Stimulated activated naive B cell treated with anti-CD40 and anti-IgM and Interleukin-4, amounts not matched to agents 10 μg/mL and 1 μg/mL and 100 μg/mL, for 72 hours (primary cell): ENCODE measurements around the gene POMC.
A peak's percentile ranks its signal among the peaks of the same experiment; 100 is the strongest.
"Not testable (repeated sequence)": the region's sequence is repeated elsewhere in the genome, so short reads cannot be mapped to it uniquely, and the experiment has no call there.

Experiments
- ATAC-seq, 2 donors: fragments of 150-1000 bp; cut with Tn5 transposase; replicated peaks; 2 replicates each; pipeline ENCODE4 v1.10.0; 2021; ENCODE audit warnings: moderate library complexity in 1 of 2
- DNase-seq: peaks from one replicate; pipeline ENCODE4 v3.0.0; 2021
- H3K27ac Mint-ChIP-seq: one replicate; pipeline ENCODE4 v1.8.0; 2022; ENCODE audit warnings: mild to moderate bottlenecking, mixed read lengths
- H3K27me3 Mint-ChIP-seq, 2 donors: one replicate each; pipeline ENCODE4 v1.8.0; 2022; ENCODE audit warnings: mixed read lengths in 2 of 2
- H3K36me3 Mint-ChIP-seq, 2 donors: one replicate each; pipeline ENCODE4 v1.8.0; 2022; ENCODE audit warnings: mixed read lengths in 2 of 2, mild to moderate bottlenecking in 1 of 2
- H3K4me1 Mint-ChIP-seq, 2 donors: one replicate each; pipeline ENCODE4 v1.8.0; 2022; ENCODE audit warnings: mixed read lengths in 2 of 2, mild to moderate bottlenecking in 1 of 2
- H3K4me3 Mint-ChIP-seq, 2 donors: one replicate each; pipeline ENCODE4 v1.8.0; 2022; ENCODE audit warnings: mild to moderate bottlenecking in 2 of 2, mixed read lengths in 2 of 2, moderate library complexity in 1 of 2
- H3K9me3 Mint-ChIP-seq, 2 donors: one replicate each; pipeline ENCODE4 v1.8.0; 2022; ENCODE audit warnings: mixed read lengths in 2 of 2, mild to moderate bottlenecking in 1 of 2

Gene POMC

DNA sequence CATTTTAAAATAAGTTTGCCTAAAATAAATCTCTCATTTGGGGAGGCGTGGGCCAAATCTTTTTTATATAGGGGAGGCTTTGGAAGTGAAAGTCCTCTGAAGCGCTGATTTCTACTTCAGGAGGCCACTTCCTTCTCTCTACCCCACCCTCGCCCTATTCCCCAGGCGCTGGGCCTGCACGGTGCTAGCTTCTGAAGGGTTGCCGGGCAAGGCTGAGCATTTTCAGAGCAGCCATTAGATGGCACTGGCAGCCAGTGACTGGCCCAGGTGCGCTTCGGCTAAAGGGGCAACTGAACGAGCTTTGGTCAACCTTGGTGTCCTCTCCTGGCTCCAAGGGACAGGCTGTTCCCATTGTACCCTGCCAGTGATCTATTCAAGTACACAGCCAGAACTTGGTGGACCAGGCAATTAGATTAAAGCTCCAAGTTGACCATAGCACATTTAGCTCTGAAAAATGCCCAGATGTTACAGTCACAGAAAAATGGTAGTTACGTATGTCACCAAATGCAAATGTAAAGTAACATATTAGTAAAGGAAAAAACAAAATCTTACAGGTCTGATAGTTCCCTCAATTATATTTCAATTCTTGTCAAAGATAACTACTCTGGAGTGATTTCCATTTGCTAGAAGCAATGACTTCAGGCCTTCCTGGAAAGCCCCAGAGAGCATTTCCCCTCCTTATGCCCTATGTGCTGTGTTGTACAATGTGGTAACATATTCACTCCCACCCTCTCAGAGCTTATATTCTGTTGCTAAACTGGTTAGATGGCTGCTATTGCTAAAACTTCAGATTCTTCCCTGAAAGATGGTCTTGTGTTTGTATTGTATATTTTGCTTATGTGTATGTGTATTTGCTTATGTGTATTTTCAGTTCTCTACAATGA lies 2.1 kb downstream of the POMC start:
- Mint-ChIP-seq H3K27me3 (peaks cover 20 to 22% of the 10 kb centered on the region in 2 donors), H3K27ac (peak overlapping the region; percentile 80), H3K9me3 (no peaks in the 10 kb centered on the region), H3K36me3 (no peaks in the 10 kb centered on the region), H3K4me3 (peak overlapping the region; percentile 15), H3K4me1 (peaks cover 40 to 59% of the 10 kb centered on the region in 2 donors)
- ATAC-seq (peak; percentile 89 to 90), DNase-seq (peak; percentile 82)

GRCh38 chr2:25164561-25164960 lies 3.8 kb downstream of the POMC start:
- H3K36me3 Mint-ChIP-seq = peaks cover 5 to 8% of the 10 kb centered on the region in 2 donors
- no peak for ATAC-seq
- H3K4me3 Mint-ChIP-seq = no peak overlapping the region
- no peak for DNase-seq
- peaks cover 12 to 14% of the 10 kb centered on the region in 2 donors for H3K27me3 Mint-ChIP-seq
- peaks cover 43 to 65% of the 10 kb centered on the region in 2 donors for H3K4me1 Mint-ChIP-seq
- H3K9me3 Mint-ChIP-seq = no peaks in the 10 kb centered on the region
- H3K27ac Mint-ChIP-seq = no peak overlapping the region

DNA sequence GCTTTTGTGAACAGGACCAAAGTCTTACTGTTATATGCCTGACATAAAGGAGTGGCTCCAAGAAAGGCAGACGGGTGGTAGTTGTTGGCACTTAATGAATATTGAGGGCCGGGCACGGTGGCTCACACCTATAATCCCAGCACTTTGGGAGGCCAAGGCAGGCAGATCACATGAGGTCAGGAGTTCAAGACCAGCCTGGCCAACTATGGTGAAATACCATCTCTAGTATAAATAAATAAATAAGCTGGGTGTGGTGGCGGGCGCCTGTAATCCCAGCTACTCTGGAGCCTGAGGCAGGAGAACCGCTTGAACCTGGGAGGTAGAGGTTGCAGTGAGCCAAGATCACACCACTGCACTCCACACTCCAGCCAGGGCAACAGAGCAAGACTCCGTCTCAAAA lies 6.3 kb downstream of the POMC start:
- Mint-ChIP-seq H3K4me1 (peaks cover 34 to 56% of the 10 kb centered on the region in 2 donors), H3K4me3 (peak overlapping the region; percentile 36 to 84), H3K36me3 (peaks cover 10 to 12% of the 10 kb centered on the region in 2 donors)
- H3K27me3 Mint-ChIP-seq, ATAC-seq, H3K9me3 Mint-ChIP-seq, H3K27ac Mint-ChIP-seq, DNase-seq: not testable (repeated sequence)

- H3K4me1 Mint-ChIP-seq = peaks cover 29 to 48% of the 10 kb centered on the region in 2 donors
- DNase-seq = peak; percentile 73
- peaks cover 0 to 4% of the 10 kb centered on the region in 2 donors for H3K27me3 Mint-ChIP-seq
- peak overlapping the region; percentile 86 for H3K27ac Mint-ChIP-seq
- peak overlapping the region; percentile 76 to 84 for H3K4me3 Mint-ChIP-seq
- ATAC-seq = peak; percentile 63 to 74
- H3K36me3 Mint-ChIP-seq = peaks cover 10 to 12% of the 10 kb centered on the region in 2 donors
- H3K9me3 Mint-ChIP-seq = no peaks in the 10 kb centered on the region
Observed at GRCh38 chr2:25161055-25161781, 7.2 kb downstream of the POMC start.

DNA sequence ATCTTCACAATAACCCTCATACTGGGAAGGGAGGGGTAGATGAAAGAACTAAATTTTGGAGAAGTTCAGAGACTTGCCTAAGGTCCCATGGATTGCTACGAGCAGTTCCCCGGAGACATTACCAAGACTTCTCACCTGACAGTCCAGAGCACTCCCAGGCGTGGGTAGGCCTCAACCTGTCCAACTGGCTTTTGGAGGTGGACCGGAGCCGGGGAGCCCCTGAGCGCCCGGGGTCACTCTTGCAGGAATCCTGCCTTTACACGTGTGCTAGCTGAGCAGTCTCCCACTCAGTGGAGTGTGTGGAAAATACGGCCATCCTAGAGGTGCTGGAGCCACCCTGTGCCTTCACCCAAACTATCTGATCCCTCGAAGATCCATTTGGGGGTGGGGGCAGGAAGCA lies 8.0 kb downstream of the POMC start:
- H3K4me1 Mint-ChIP-seq = peaks cover 20 to 39% of the 10 kb centered on the region in 2 donors
- ATAC-seq = no peak
- DNase-seq = no peak
- peak overlapping the region; percentile 80 for H3K27ac Mint-ChIP-seq
- H3K9me3 Mint-ChIP-seq = no peaks in the 10 kb centered on the region
- peaks cover 10 to 12% of the 10 kb centered on the region in 2 donors for H3K36me3 Mint-ChIP-seq
- H3K27me3 Mint-ChIP-seq = peaks cover 0 to 4% of the 10 kb centered on the region in 2 donors
- peak overlapping the region; percentile 76 to 84 for H3K4me3 Mint-ChIP-seq

DNA sequence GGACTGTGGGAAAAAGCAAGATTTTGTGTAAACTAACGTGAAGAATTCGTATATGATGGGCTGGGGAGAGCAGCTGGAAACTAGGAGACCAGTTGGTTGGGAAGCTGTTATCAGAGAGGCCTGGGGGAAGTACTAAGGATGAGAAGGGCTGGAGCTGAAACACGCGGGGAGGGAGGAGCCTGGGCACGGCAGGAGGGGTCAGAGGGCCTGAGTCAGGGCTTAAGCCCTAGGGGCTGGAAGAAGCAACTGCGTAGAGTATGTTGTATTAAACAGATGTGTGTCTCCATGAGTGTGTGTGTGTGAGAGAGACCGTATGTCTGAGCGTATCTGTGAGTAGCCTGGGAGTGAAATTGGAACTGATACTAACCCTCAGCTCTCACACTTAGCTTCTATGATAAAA lies 8.4 kb downstream of the POMC start:
- H3K9me3 Mint-ChIP-seq = no peaks in the 10 kb centered on the region
- ATAC-seq (no peak), DNase-seq (no peak)
- peaks cover 17 to 35% of the 10 kb centered on the region in 2 donors for H3K4me1 Mint-ChIP-seq
- H3K27ac Mint-ChIP-seq = peak overlapping the region; percentile 72
- peaks cover 0 to 4% of the 10 kb centered on the region in 2 donors for H3K27me3 Mint-ChIP-seq
- peaks cover 10 to 12% of the 10 kb centered on the region in 2 donors for H3K36me3 Mint-ChIP-seq
- peak overlapping the region; percentile 42 to 84 for H3K4me3 Mint-ChIP-seq

GRCh38 chr2:25158096-25158852 lies 10.1 kb downstream of the POMC start:
- Mint-ChIP-seq H3K9me3 (no peaks in the 10 kb centered on the region), H3K27me3 (no peaks in the 10 kb centered on the region), H3K4me3 (no peak overlapping the region), H3K4me1 (peaks cover 12 to 23% of the 10 kb centered on the region in 2 donors), H3K27ac (no peak overlapping the region), H3K36me3 (peaks cover 10 to 12% of the 10 kb centered on the region in 2 donors)
- ATAC-seq (no peak), DNase-seq (no peak)

DNA sequence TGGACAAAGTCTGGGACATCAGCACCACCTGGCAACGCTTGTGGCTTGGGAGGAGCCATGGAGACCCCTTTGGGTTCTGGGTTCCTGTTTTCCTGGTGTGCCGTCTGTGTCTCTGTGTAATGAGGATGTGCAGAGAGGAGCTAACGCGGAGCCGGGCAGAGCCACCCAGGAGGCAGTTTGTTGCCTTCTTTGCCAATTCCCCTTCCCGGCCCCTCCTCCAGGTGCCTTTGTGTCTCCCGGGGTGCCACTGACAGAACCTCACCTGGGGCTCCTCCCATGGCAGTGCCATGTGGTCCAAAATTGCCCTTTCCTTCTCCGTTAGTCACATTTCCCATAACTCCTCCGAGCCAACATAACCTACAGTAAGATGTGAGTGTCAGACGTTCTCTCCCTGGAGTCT lies 13.0 kb downstream of the POMC start:
- Mint-ChIP-seq H3K9me3 (no peaks in the 10 kb centered on the region), H3K27ac (no peak overlapping the region), H3K27me3 (no peaks in the 10 kb centered on the region), H3K4me1 (peaks cover 7 to 18% of the 10 kb centered on the region in 2 donors), H3K36me3 (peaks cover 6 to 12% of the 10 kb centered on the region in 2 donors), H3K4me3 (no peak overlapping the region)
- DNase-seq (no peak), ATAC-seq (no peak)

DNA sequence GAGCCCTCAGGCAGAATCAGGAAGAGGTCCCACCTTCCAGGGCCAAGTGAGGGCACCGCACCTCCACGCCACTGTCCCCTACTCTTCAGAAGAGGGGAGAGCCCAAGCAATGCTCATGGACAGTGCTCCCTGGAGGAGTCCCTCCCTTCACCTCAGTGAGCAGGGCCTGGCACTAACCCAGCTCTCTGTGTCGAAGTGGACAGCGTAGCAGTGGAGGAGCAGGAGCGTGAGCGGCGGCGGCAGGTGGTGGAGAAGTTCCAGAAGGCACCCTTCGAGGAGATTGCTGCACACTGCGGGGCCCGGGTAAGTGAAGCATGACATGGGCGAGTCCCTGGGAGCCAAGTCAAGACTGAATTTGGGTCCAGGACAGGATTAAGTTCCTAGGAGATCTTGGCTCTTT lies 16.7 kb downstream of the POMC start:
- H3K9me3 Mint-ChIP-seq = no peaks in the 10 kb centered on the region
- no peak overlapping the region for H3K27ac Mint-ChIP-seq
- DNase-seq (no peak), ATAC-seq (no peak)
- H3K4me1 Mint-ChIP-seq = no peaks in the 10 kb centered on the region
- no peak overlapping the region for H3K4me3 Mint-ChIP-seq
- no peaks in the 10 kb centered on the region for H3K27me3 Mint-ChIP-seq
- no peaks in the 10 kb centered on the region for H3K36me3 Mint-ChIP-seq

- H3K4me1 Mint-ChIP-seq, H3K9me3 Mint-ChIP-seq, ATAC-seq, H3K4me3 Mint-ChIP-seq, H3K27me3 Mint-ChIP-seq, H3K27ac Mint-ChIP-seq, H3K36me3 Mint-ChIP-seq, DNase-seq: not testable (repeated sequence)
Observed at GRCh38 chr2:25150993-25151392, 17.4 kb downstream of the POMC start.

DNA sequence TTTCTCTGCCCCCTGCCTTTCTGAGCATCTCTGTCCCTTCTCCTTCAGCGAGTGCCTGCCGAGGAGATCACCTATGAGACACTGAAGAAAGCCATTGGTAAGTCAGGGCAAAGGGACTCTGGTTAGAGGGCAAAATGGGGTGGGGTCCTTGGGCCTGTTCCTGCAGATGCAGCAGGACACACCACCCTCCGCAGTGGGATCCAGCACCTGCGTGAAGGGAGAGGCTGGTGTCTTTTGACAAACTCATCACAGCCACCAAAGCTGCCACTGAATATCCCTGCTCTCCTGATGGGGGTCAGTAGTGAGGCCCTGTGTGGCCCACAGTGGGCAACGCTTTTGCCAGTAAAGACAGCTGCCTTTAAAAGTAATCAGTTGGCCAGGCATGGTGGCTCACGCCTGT lies 18.7 kb downstream of the POMC start:
- no peak overlapping the region for H3K4me3 Mint-ChIP-seq
- ATAC-seq (no peak), DNase-seq (no peak)
- no peak overlapping the region for H3K27ac Mint-ChIP-seq
- H3K9me3 Mint-ChIP-seq = no peaks in the 10 kb centered on the region
- H3K36me3 Mint-ChIP-seq = no peaks in the 10 kb centered on the region
- H3K27me3 Mint-ChIP-seq = no peaks in the 10 kb centered on the region
- no peaks in the 10 kb centered on the region for H3K4me1 Mint-ChIP-seq

DNA sequence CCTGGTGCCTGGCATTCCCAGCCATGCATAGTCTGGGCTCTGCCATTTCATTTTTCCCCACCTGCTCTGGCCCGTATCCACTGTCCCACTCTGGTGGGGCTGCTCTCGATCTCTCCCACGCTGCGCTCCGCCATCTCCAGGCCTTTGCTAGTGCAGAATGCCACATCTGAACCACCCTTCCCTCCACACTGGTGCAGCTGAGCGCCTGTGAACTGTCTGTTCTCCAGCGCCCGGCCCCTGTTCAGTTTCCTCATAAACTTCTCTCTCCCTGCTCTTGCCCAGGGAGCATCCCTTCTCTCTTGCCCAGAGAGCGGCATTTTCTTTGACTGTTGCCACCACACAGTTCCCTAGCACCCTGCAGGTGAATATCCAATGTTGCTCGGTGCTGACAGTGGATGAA lies 21.5 kb downstream of the POMC start:
- Mint-ChIP-seq H3K36me3 (no peaks in the 10 kb centered on the region), H3K4me3 (no peak overlapping the region), H3K27me3 (no peaks in the 10 kb centered on the region), H3K9me3 (no peaks in the 10 kb centered on the region), H3K27ac (no peak overlapping the region), H3K4me1 (no peaks in the 10 kb centered on the region)
- ATAC-seq = no peak
- no peak for DNase-seq

- Mint-ChIP-seq H3K4me1 (no peaks in the 10 kb centered on the region), H3K4me3 (no peak overlapping the region), H3K36me3 (no peaks in the 10 kb centered on the region), H3K9me3 (no peaks in the 10 kb centered on the region), H3K27me3 (no peaks in the 10 kb centered on the region), H3K27ac (no peak overlapping the region)
- no peak for DNase-seq
- ATAC-seq = no peak
Observed at GRCh38 chr2:25145803-25146202, 22.6 kb downstream of the POMC start.

DNA sequence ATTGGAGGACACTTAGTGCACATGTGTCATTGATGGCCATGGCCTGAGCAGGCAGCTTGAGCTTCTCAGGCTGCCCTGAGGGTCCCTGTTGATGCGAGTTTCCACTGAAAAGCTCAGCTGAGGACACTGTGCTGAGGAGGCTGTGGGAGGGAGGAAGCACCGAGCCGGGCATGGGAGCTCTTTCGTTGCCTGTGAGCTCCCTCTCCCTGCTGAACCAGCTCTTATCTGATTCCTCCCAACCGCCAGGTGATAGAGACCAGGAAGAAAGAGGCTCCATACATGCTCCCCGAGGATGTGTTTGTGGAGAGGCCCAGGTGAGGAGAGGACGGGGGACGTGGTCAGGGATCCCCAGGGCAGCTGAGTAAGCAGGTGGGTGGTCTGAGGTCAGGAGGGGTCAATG lies 27.3 kb downstream of the POMC start:
- Mint-ChIP-seq H3K4me1 (no peaks in the 10 kb centered on the region), H3K27ac (no peak overlapping the region)

More for the DNA sequence above, 27.3 kb downstream of the POMC start:
- Mint-ChIP-seq H3K4me3 (no peak overlapping the region), H3K27me3 (peaks cover 4 to 11% of the 10 kb centered on the region in 2 donors), H3K36me3 (no peaks in the 10 kb centered on the region), H3K9me3 (no peaks in the 10 kb centered on the region)
- ATAC-seq (no peak), DNase-seq (no peak)
